Activated gamma-delta T cell treated with Interleukin-2 at 50 U/mL for 16 hours (primary cell): Measurements from ENCODE around the gene CDRT15.
"Not testable (repeated sequence)": the region's sequence is repeated elsewhere in the genome, so short reads cannot be mapped to it uniquely, and the experiment has no call there.

Experiments
- DNase-seq: peaks from one replicate; pipeline ENCODE4 v3.0.0-alpha.2; 2020

The CDRT15 gene

GRCh38 chr17:14205992-14206461 lies 30.6 kb downstream of the CDRT15 start:
- DNase-seq, result peak; percentile 78

GRCh38 chr17:14205380-14205779 lies 31.3 kb downstream of the CDRT15 start:
- no peak for DNase-seq

- DNase-seq, result no peak
Measured at GRCh38 chr17:14204546-14204945, 32.1 kb downstream of the CDRT15 start.

GRCh38 chr17:14204084-14204483 lies 32.6 kb downstream of the CDRT15 start:
- DNase-seq, result no peak

- peak; percentile 33 for DNase-seq
Measured at GRCh38 chr17:14203388-14203787, 33.3 kb downstream of the CDRT15 start.

- DNase-seq, result no peak
Measured at GRCh38 chr17:14202388-14203166, 34.1 kb downstream of the CDRT15 start.

- DNase-seq, result no peak
Measured at GRCh38 chr17:14201988-14202380, 34.7 kb downstream of the CDRT15 start.

GRCh38 chr17:14201021-14201987 lies 35.4 kb downstream of the CDRT15 start:
- peak; percentile 69 for DNase-seq

- DNase-seq, result no peak
Measured at GRCh38 chr17:14200354-14200753, 36.3 kb downstream of the CDRT15 start.

- DNase-seq, result no peak
Measured at GRCh38 chr17:14199601-14200000, 37.1 kb downstream of the CDRT15 start.

GRCh38 chr17:14198575-14198974 lies 38.1 kb downstream of the CDRT15 start:
- no peak for DNase-seq

- DNase-seq, result no peak
Measured at GRCh38 chr17:14198013-14198412, 38.6 kb downstream of the CDRT15 start.

- peak; percentile 51 for DNase-seq
Measured at GRCh38 chr17:14197586-14197985, 39.1 kb downstream of the CDRT15 start.

GRCh38 chr17:14197057-14197456 lies 39.6 kb downstream of the CDRT15 start:
- no peak for DNase-seq

- no peak for DNase-seq
Measured at GRCh38 chr17:14196377-14196997, 40.2 kb downstream of the CDRT15 start.

GRCh38 chr17:14192636-14193344 lies 43.9 kb downstream of the CDRT15 start:
- DNase-seq, result not testable (repeated sequence)

GRCh38 chr17:14192039-14192438 lies 44.6 kb downstream of the CDRT15 start:
- DNase-seq, result not testable (repeated sequence)

GRCh38 chr17:14191469-14191868 lies 45.2 kb downstream of the CDRT15 start:
- DNase-seq, result not testable (repeated sequence)

- not testable (repeated sequence) for DNase-seq
Measured at GRCh38 chr17:14190774-14191173, 45.9 kb downstream of the CDRT15 start.

GRCh38 chr17:14186443-14186842 lies 50.2 kb downstream of the CDRT15 start:
- not testable (repeated sequence) for DNase-seq
